GM12878 (cell line): ENCODE results near the gene SNRNP200. TPM values are rescaled to one million over a fixed set of nuclear protein-coding genes. Genes with fewer than 3 reads are reported as not detected.
"Not testable (repeated sequence)": the region's sequence is repeated elsewhere in the genome, so short reads cannot be mapped to it uniquely, and the experiment has no call there.

Source experiments
- ATAC-seq: fragments of 200-7000 bp; cut with Tn5 transposase; 3 replicates; pipeline ENCODE4 v1.9.1; 2020; ENCODE audit warnings: mild to moderate bottlenecking, moderate library complexity
- BruUV-seq: library from RNA; stranded (reverse); fragments of 400-500 nt; replicated peaks from 2 replicates; lab custom pipeline; 2021; lab: Mats Ljungman, UMichigan
- CTCF ChIA-PET: fragments of 300-600 bp; sonication (Branson Sonifier 250); formaldehyde crosslinking; extraction: SDS; loops from one replicate; lab custom pipeline; 2021; ENCODE audit warnings: inconsistent platforms; lab: Yijun Ruan, JAX
- POLR2A ChIA-PET: fragments of 350-600 bp; formaldehyde crosslinking; extraction: SDS; loops from one replicate; lab custom pipeline; 2021; ENCODE audit warnings: inconsistent platforms; lab: Charles Lee
- RAD21 ChIA-PET: fragments of 300-600 bp; sonication (Branson Sonifier 250); formaldehyde crosslinking; loops from one replicate; lab custom pipeline; 2023; ENCODE audit warnings: antibody characterized with exemption; ENCODE audit not compliant: unreplicated experiment; lab: Charles Lee
- SMC1A ChIA-PET: fragments of 300-600 bp; sonication (Branson Sonifier 250); formaldehyde crosslinking; loops from one replicate; lab custom pipeline; 2023; ENCODE audit not compliant: unreplicated experiment, uncharacterized antibody; lab: Charles Lee
- DNase-seq: peaks from one replicate; pipeline ENCODE4 v3.0.0-alpha.2; 2011; ENCODE audit warnings: low read depth, low spot score
- FAIRE-seq: peaks from 3 replicates; lab custom pipeline; 2011; peaks lifted over from hg19 to GRCh38; lab: Jason Lieb, UNC
- H2AFZ ChIP-seq: 2 replicates; pipeline ENCODE4 v1.6.0; 2011; ENCODE audit warnings: low read depth, low read length, control low read depth; ENCODE audit not compliant: control insufficient read depth
- H3K27ac ChIP-seq: 2 replicates; pipeline ENCODE4 v1.5.1; 2011; ENCODE audit warnings: control low read depth; ENCODE audit not compliant: control insufficient read depth, insufficient read depth
- H3K27me3 ChIP-seq, 2 experiments: replicated peaks in 1 of 2; 2 replicates each; pipeline versions ENCODE4 v1.6.0 to v1.6.1; 2011; ENCODE audit warnings: low read length in 1 of 2; ENCODE audit not compliant: control insufficient read depth in 2 of 2, insufficient read depth in 2 of 2
- H3K36me3 ChIP-seq, 2 experiments: 2 replicates each; pipeline ENCODE4 v1.5.1; 2011; ENCODE audit warnings: low read length in 1 of 2; ENCODE audit not compliant: control insufficient read depth in 2 of 2, insufficient read depth in 2 of 2
- H3K4me1 ChIP-seq: 2 replicates; pipeline ENCODE4 v1.6.1; 2011; ENCODE audit warnings: mild to moderate bottlenecking, low read length, moderate library complexity, mixed read lengths; ENCODE audit not compliant: control insufficient read depth, insufficient read depth
- H3K4me2 ChIP-seq: 2 replicates; pipeline ENCODE4 v1.6.0; 2011; ENCODE audit warnings: control low read depth; ENCODE audit not compliant: control insufficient read depth, insufficient read depth
- H3K4me3 ChIP-seq: fragments of 200-600 bp; sonication (generic); 2 replicates; pipeline ENCODE4 v1.5.1; 2016
- H3K79me2 ChIP-seq: 2 replicates; pipeline ENCODE4 v1.6.0; 2011; ENCODE audit warnings: low read length; ENCODE audit not compliant: control insufficient read depth, insufficient read depth
- H3K9ac ChIP-seq: 2 replicates; pipeline ENCODE4 v1.8.0; 2011; ENCODE audit warnings: low read length, control low read depth, mixed read lengths; ENCODE audit not compliant: control insufficient read depth, insufficient read depth
- H3K9me3 ChIP-seq: replicated peaks from 3 replicates; pipeline ENCODE4 v1.5.1; 2011; ENCODE audit warnings: mild to moderate bottlenecking, low read length; ENCODE audit not compliant: control insufficient read depth, insufficient read depth
- H4K20me1 ChIP-seq: 2 replicates; pipeline ENCODE4 v1.6.0; 2011; ENCODE audit not compliant: control insufficient read depth, insufficient read depth
- IKZF1 ChIP-seq: fragments of 450-650 bp; conservative IDR thresholded peaks from 2 replicates; pipeline ENCODE4 v1.6.1; 2017; ENCODE audit warnings: antibody characterized with exemption, mild to moderate bottlenecking
- KAT2A ChIP-seq: conservative IDR thresholded peaks from 2 replicates; pipeline ENCODE4 v1.6.1; 2011; ENCODE audit warnings: low read depth, low read length; ENCODE audit not compliant: control insufficient read depth
- MYB ChIP-seq: fragments of 150-350 bp; IDR thresholded peaks from 2 replicates; pipeline ENCODE4 v1.6.1; 2014; ENCODE audit warnings: mild to moderate bottlenecking, low read depth, low read length, borderline replicate concordance
- STAT1 ChIP-seq: fragments of 450-650 bp; conservative IDR thresholded peaks from 2 replicates; pipeline ENCODE4 v1.6.1; 2014; ENCODE audit warnings: antibody characterized with exemption, mild to moderate bottlenecking
- ZNF622 ChIP-seq: fragments of 450-650 bp; IDR thresholded peaks from 2 replicates; pipeline ENCODE4 v1.6.1; 2017; ENCODE audit warnings: mild to moderate bottlenecking, inconsistent platforms
- WGBS: methylation state at CpG from one replicate; pipeline ENCODE4 v1.1.6; 2016; ENCODE audit warnings: low lambda C conversion rate; ENCODE audit not compliant: insufficient replicate concordance, insufficient coverage; ENCODE audit errors: missing lambda C conversion rate; 5-methylcytosine and 5-hydroxymethylcytosine counted together
- in situ Hi-C: fragments of 300-500 bp; cut with MboI; formaldehyde crosslinking; loops from 9 replicates; pipeline ENCODE4 v1.14.3; 2018; ENCODE audit warnings: mixed read lengths
- intact Hi-C: fragments of 100-400 bp; cut with micrococcal nuclease; formaldehyde crosslinking; loops from one replicate; pipeline ENCODE4 v1.14.2; 2022; ENCODE audit not compliant: unreplicated experiment
- polyA plus RNA-seq, 11 experiments: library from polyadenylated mRNA; depleted of rRNA in 4 of 11; unstranded in 6 of 11; stranded (reverse) in 5 of 11; fragments of >200 nt; fragmentation: Nextera tagmentation in 4 of 11; fragmentation: Illumina TruSeq in 1 of 11; extraction: Ambion mirVana in 4 of 11; extraction: Trizol in 1 of 11; gene quantifications; 1 replicate in 1 of 11; 2 replicates in 10 of 11; pipeline versions ENCODE4 v1.2.1 to v1.2.3, GENCODE V29; 2011 to 2016; ENCODE audit warnings: inconsistent platforms in 2 of 11, missing spikeins in 2 of 11, low read depth in 1 of 11
- total RNA-seq, 4 experiments: library from RNA; depleted of rRNA in 3 of 4; stranded (reverse); fragments of >200 nt in 3 of 4; fragmentation: Illumina TruSeq in 1 of 4; extraction: Trizol in 1 of 4; gene quantifications; 2 replicates each; pipeline versions ENCODE4 v1.2.1 to v1.2.3, GENCODE V29; 2013 to 2021
- TF ChIP-seq, protein P1 (sequence below): IDR thresholded peaks from 2 replicates; pipeline ENCODE4 v1.6.1; 2012; ENCODE audit warnings: mild to moderate bottlenecking, low read depth, low read length

The SNRNP200 gene
- total and polyA plus RNA-seq, 10 of the 15 experiments (the other 5 are each of a cell fraction or from before 2014, with no cell fraction given): 59.2 to 176 (median 106) TPM

DNA sequence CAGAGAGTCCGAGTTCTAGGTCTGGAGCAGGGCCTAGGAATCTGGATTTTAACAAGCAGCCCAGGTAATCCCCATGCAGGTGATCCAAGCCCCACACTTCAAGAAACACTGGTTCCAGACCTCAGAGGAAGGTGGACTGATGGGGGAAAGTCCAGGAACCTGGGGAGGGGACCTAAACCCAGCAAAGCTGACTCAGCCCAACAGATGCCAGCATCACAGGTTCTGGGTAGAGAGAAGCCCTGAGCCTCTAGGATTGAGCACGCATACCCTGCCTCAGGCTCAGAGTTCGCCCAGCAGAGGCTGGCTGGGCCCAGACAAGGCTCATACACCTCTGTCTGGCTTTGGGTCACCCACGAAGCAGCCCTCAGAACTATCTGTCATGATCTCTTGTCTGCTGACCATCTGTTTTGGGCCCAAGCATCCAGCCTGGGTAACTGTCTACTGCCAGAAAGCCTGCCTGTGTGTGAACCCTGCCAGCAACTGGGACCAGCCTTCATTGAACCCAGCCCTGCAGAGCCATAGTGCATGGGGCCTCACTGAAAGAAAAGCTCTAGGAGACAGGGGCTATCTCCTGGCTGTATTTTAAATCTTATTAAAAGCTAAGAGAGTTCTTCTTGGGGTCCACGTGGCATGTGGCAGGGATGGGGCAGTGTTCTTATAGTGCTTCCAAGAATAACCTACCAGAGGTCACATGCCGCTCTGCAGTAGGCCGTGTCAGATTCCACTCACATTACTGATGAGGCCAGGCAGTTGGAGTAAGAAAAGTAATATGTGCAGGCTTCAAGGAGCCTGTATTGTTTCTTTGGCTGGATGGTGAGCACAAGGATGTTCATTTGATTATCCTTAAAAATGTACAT, 47.0 kb downstream of the SNRNP200 start (continued):
- TF ChIP-seq, protein P1, sequence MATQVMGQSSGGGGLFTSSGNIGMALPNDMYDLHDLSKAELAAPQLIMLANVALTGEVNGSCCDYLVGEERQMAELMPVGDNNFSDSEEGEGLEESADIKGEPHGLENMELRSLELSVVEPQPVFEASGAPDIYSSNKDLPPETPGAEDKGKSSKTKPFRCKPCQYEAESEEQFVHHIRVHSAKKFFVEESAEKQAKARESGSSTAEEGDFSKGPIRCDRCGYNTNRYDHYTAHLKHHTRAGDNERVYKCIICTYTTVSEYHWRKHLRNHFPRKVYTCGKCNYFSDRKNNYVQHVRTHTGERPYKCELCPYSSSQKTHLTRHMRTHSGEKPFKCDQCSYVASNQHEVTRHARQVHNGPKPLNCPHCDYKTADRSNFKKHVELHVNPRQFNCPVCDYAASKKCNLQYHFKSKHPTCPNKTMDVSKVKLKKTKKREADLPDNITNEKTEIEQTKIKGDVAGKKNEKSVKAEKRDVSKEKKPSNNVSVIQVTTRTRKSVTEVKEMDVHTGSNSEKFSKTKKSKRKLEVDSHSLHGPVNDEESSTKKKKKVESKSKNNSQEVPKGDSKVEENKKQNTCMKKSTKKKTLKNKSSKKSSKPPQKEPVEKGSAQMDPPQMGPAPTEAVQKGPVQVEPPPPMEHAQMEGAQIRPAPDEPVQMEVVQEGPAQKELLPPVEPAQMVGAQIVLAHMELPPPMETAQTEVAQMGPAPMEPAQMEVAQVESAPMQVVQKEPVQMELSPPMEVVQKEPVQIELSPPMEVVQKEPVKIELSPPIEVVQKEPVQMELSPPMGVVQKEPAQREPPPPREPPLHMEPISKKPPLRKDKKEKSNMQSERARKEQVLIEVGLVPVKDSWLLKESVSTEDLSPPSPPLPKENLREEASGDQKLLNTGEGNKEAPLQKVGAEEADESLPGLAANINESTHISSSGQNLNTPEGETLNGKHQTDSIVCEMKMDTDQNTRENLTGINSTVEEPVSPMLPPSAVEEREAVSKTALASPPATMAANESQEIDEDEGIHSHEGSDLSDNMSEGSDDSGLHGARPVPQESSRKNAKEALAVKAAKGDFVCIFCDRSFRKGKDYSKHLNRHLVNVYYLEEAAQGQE: no peak
- TF ChIP-seq KAT2A (no peak), ZNF622 (no peak), IKZF1 (no peak), STAT1 (no peak), MYB (no peak)
- TF ChIP-seq, all 136 proteins: peak for 0

DNA sequence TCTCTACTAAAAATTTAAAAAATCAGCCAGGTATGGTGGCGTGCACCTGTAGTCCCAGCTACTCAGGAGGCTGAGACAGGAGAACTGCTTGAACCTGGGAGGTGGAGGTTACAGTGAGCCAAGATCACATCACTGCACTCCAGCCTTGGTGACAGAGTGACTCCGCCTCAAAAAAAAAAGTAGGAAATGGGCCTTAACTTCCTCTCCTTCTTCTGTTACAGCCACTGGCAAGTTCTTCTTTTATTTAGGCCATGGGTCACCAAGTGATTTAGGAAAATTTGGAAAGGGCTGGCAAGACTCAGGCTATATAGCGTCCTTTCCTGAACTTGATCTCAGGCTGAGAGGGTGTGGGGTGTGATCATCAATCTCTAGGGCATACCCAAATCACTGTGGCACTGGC, 47.6 kb downstream of the SNRNP200 start:
- in situ Hi-C loops: loop anchor here (25.0 kb wide), 1 partner anchor 245 kb away; no protein-coding TSS in a partner anchor
- ATAC-seq, BruUV-seq, H3K9me3 ChIP-seq, H3K9ac ChIP-seq, RAD21 ChIA-PET, H3K27ac ChIP-seq, FAIRE-seq, DNase-seq, H2AFZ ChIP-seq, H3K27me3 ChIP-seq, intact Hi-C loops, H4K20me1 ChIP-seq, H3K4me3 ChIP-seq, H3K4me2 ChIP-seq: not testable (repeated sequence)
- WGBS: 100% methylated on average over 3 of the region's 3 CpGs
- CTCF ChIA-PET: interaction anchor here (3.8 kb wide), 1 partner anchor 16 kb away, joined by 18 read pairs; no protein-coding TSS in a partner anchor
- H3K79me2 ChIP-seq: peaks cover 27% of the 10 kb centered on the region
- SMC1A ChIA-PET: interaction anchor here (2.0 kb wide), 1 partner anchor 24 kb away, joined by 18 read pairs; no protein-coding TSS in a partner anchor
- POLR2A ChIA-PET: interaction anchor here (1.1 kb wide), 2 partner anchors 9 to 11 kb away, joined by 3 to 8 read pairs; no protein-coding TSS in a partner anchor
- H3K36me3 ChIP-seq: peaks cover 21 to 32% of the 10 kb centered on the region in 2 experiments
- peaks cover 26% of the 10 kb centered on the region for H3K4me1 ChIP-seq
